SK-N-SH (cell line): ENCODE data around the gene PHACTR3.

Experiments
- EP300 ChIP-seq, 2 experiments: IDR thresholded peaks; 2 replicates each; pipeline versions ENCODE4 v1.4.0 to v1.6.1; 2012; ENCODE audit warnings: borderline replicate concordance in 1 of 2, low read depth in 1 of 2, low read length in 1 of 2
- FOXM1 ChIP-seq: IDR thresholded peaks from 2 replicates; pipeline ENCODE4 v1.4.0; 2012; ENCODE audit warnings: low read depth, mild to moderate bottlenecking
- GABPA ChIP-seq: IDR thresholded peaks from 2 replicates; pipeline ENCODE4 v1.4.0; 2012; ENCODE audit warnings: low read depth, mild to moderate bottlenecking
- JUND ChIP-seq: IDR thresholded peaks from 2 replicates; pipeline ENCODE4 v1.4.0; 2012
- NRF1 ChIP-seq: IDR thresholded peaks from 2 replicates; pipeline ENCODE4 v1.6.1; 2012; ENCODE audit warnings: low read depth, mild to moderate bottlenecking, low read length
- POLR2AphosphoS5 ChIP-seq: IDR thresholded peaks from 2 replicates; pipeline ENCODE4 v1.6.1; 2012; ENCODE audit warnings: low read depth, low read length
- SIN3A ChIP-seq: IDR thresholded peaks from 2 replicates; pipeline ENCODE4 v1.6.1; 2012; ENCODE audit warnings: low read depth, mild to moderate bottlenecking, low read length, moderate library complexity, borderline replicate concordance
- TAF1 ChIP-seq: IDR thresholded peaks from 2 replicates; pipeline ENCODE4 v1.6.1; 2012; ENCODE audit warnings: low read depth, mild to moderate bottlenecking, low read length, moderate library complexity, borderline replicate concordance
- TEAD4 ChIP-seq: IDR thresholded peaks from 2 replicates; pipeline ENCODE4 v1.4.0; 2012; ENCODE audit warnings: mild to moderate bottlenecking, borderline replicate concordance; ENCODE audit not compliant: insufficient read depth
- YY1 ChIP-seq: IDR thresholded peaks from 2 replicates; pipeline ENCODE4 v1.4.0; 2012; ENCODE audit warnings: low read depth, mild to moderate bottlenecking
- TF ChIP-seq, protein P1 (sequence below): fragments of 200-600 bp; sonication (generic); IDR thresholded peaks from 2 replicates; pipeline ENCODE4 v1.6.1; 2017; ENCODE audit warnings: antibody characterized with exemption, mild to moderate bottlenecking, moderate library complexity
- TF ChIP-seq, protein P2 (sequence below): IDR thresholded peaks from 2 replicates; pipeline ENCODE4 v1.4.0; 2012; ENCODE audit warnings: low read depth, borderline replicate concordance
- TF ChIP-seq, protein P3 (sequence below): fragments of 150-350 bp; IDR thresholded peaks from 2 replicates; pipeline ENCODE4 v1.6.1; 2017; ENCODE audit warnings: antibody characterized with exemption, low read length, low read depth, borderline replicate concordance

DNA sequence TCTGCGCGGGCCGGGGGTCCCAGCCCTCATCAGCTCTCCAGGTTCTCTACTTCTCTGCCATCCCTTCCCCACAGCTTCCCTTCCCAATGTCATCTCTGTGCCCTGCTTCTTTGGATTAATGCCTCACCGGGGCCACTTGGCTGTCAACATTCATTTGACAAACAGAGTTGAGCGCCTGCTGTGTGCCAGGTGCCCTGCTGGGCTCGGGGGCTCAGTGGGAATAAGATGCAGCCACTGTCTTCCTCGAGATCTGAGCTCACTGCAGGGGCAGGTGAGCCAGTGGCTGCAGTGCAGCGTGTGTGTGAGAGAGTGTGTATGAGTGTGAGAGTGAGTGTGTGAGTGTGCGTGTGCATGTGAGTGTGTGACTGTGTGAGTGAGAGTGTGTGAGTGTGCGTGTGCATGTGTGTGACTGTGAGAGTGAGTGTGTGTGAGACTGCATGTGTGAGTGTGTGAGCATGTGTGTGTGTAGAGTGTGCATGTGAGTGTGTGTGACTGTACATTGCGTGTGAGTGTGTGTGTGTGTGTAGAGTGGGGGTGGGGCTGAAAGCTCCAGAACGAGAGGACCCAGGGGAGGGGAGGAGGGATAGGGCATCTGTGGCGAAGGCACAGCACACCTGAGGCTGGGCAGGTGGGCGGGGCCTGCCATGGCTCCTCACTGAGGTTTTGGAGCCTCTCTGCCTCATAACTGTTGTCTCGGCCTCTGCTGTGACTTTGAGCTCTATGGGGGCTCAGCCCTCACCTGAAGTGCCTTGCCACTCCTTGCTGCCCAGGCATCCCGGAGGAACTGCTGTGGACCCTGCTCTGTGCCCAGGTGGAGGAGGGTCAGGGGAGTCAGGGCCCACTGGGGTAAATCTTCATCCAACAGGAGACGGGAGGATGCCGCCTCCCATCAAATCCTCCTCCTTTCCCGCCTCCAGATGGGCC, 36.5 kb upstream of the PHACTR3 start:
- no peak for TF ChIP-seq YY1
- TF ChIP-seq POLR2AphosphoS5: no peak
- TF ChIP-seq JUND: no peak
- TF ChIP-seq, protein P1, sequence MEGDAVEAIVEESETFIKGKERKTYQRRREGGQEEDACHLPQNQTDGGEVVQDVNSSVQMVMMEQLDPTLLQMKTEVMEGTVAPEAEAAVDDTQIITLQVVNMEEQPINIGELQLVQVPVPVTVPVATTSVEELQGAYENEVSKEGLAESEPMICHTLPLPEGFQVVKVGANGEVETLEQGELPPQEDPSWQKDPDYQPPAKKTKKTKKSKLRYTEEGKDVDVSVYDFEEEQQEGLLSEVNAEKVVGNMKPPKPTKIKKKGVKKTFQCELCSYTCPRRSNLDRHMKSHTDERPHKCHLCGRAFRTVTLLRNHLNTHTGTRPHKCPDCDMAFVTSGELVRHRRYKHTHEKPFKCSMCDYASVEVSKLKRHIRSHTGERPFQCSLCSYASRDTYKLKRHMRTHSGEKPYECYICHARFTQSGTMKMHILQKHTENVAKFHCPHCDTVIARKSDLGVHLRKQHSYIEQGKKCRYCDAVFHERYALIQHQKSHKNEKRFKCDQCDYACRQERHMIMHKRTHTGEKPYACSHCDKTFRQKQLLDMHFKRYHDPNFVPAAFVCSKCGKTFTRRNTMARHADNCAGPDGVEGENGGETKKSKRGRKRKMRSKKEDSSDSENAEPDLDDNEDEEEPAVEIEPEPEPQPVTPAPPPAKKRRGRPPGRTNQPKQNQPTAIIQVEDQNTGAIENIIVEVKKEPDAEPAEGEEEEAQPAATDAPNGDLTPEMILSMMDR: no peak
- no peak for TF ChIP-seq TAF1
- TF ChIP-seq NRF1: no peak
- TF ChIP-seq, protein P2, sequence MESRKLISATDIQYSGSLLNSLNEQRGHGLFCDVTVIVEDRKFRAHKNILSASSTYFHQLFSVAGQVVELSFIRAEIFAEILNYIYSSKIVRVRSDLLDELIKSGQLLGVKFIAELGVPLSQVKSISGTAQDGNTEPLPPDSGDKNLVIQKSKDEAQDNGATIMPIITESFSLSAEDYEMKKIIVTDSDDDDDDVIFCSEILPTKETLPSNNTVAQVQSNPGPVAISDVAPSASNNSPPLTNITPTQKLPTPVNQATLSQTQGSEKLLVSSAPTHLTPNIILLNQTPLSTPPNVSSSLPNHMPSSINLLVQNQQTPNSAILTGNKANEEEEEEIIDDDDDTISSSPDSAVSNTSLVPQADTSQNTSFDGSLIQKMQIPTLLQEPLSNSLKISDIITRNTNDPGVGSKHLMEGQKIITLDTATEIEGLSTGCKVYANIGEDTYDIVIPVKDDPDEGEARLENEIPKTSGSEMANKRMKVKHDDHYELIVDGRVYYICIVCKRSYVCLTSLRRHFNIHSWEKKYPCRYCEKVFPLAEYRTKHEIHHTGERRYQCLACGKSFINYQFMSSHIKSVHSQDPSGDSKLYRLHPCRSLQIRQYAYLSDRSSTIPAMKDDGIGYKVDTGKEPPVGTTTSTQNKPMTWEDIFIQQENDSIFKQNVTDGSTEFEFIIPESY: no peak
- TF ChIP-seq FOXM1: no peak
- no peak for TF ChIP-seq EP300 (IDR thresholded peaks at IDR 0.05; ENCODE audit: borderline replicate concordance in 1 of 2, low read depth in 1 of 2, low read length in 1 of 2)
- no peak for TF ChIP-seq SIN3A
- TF ChIP-seq, protein P3, sequence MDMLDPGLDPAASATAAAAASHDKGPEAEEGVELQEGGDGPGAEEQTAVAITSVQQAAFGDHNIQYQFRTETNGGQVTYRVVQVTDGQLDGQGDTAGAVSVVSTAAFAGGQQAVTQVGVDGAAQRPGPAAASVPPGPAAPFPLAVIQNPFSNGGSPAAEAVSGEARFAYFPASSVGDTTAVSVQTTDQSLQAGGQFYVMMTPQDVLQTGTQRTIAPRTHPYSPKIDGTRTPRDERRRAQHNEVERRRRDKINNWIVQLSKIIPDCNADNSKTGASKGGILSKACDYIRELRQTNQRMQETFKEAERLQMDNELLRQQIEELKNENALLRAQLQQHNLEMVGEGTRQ: no peak
- TF ChIP-seq TEAD4: no peak
- no peak for TF ChIP-seq GABPA
